SU-DHL-6 (cell line): Measurements from ENCODE around the gene FGFBP2.

Experiments
- EZH2phosphoT487 ChIP-seq: fragments of 200-600 bp; sonication (generic), shearing (Covaris generic); conservative IDR thresholded peaks from 2 replicates; pipeline ENCODE4 v1.6.1; 2018; ENCODE audit warnings: mild to moderate bottlenecking, antibody characterized with exemption, low read length, moderate library complexity, mixed read lengths
- TF ChIP-seq, protein P1 (sequence below): fragments of 200-600 bp; sonication (generic); IDR thresholded peaks from one replicate; pipeline ENCODE4 v1.5.1; 2017; ENCODE audit warnings: antibody characterized with exemption, mild to moderate bottlenecking, low read length, moderate library complexity; ENCODE audit not compliant: insufficient read depth, poor library complexity, severe bottlenecking

DNA sequence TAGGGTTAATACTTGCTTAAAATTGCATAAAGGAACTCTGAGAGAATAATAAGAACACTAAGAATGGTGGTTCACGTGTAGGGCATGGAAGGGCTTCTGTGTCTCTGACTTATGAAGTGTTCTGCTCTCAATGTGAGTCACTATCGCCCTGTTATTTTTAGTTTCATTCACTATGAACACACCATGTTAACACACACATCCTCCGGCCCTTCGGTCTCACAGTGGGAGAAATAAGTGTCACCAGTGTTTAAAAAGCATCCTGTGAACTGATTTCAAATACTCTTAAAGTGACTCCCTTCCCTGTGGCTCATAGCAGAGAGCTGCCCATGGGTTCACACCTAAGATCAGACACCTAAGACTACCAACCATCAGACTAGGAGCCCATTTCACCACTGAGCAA is 33.8 kb upstream of the FGFBP2 start:
- TF ChIP-seq, protein P1, sequence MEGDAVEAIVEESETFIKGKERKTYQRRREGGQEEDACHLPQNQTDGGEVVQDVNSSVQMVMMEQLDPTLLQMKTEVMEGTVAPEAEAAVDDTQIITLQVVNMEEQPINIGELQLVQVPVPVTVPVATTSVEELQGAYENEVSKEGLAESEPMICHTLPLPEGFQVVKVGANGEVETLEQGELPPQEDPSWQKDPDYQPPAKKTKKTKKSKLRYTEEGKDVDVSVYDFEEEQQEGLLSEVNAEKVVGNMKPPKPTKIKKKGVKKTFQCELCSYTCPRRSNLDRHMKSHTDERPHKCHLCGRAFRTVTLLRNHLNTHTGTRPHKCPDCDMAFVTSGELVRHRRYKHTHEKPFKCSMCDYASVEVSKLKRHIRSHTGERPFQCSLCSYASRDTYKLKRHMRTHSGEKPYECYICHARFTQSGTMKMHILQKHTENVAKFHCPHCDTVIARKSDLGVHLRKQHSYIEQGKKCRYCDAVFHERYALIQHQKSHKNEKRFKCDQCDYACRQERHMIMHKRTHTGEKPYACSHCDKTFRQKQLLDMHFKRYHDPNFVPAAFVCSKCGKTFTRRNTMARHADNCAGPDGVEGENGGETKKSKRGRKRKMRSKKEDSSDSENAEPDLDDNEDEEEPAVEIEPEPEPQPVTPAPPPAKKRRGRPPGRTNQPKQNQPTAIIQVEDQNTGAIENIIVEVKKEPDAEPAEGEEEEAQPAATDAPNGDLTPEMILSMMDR, result no peak
- TF ChIP-seq EZH2phosphoT487, result no peak
